Transverse colon (tissue), 4 donors: ENCODE results near the gene DHX16.

Source experiments
- CTCF ChIP-seq, 5 experiments: fragments of 200-600 bp in 3 of 5; fragments of 450-650 bp in 2 of 5; sonication (generic) in 3 of 5; IDR thresholded peaks; 1 replicate in 2 of 5; 2 replicates in 3 of 5; pipeline ENCODE4 v1.5.1; 2016 to 2017; ENCODE audit warnings: antibody characterized with exemption in 5 of 5, inconsistent platforms in 3 of 5, mild to moderate bottlenecking in 2 of 5, moderate library complexity in 1 of 5
- EP300 ChIP-seq: sonication (generic); formaldehyde crosslinking; IDR thresholded peaks from one replicate; pipeline ENCODE4 v1.6.1; 2017; ENCODE audit warnings: antibody characterized with exemption, low read depth
- POLR2A ChIP-seq: fragments of 450-650 bp; IDR thresholded peaks from one replicate; pipeline ENCODE4 v1.6.1; 2016; ENCODE audit warnings: antibody characterized with exemption, mild to moderate bottlenecking, moderate library complexity
- POLR2AphosphoS5 ChIP-seq, 3 donors: sonication (generic); formaldehyde crosslinking; IDR thresholded peaks; one replicate each; pipeline ENCODE4 v1.6.1; 2016; ENCODE audit warnings: antibody characterized with exemption in 3 of 3

GRCh38 chr6:30700340-30700739 lies 27.5 kb upstream of the DHX16 start:
- no peak for TF ChIP-seq CTCF (IDR thresholded peaks at IDR 0.05)
- no peak for TF ChIP-seq POLR2A
- no peak for TF ChIP-seq POLR2AphosphoS5 (IDR thresholded peaks at IDR 0.05)
- no peak for TF ChIP-seq EP300
